Naive B cell (primary cell): ENCODE data around the gene SALL1. TPM values are rescaled to one million over a fixed set of nuclear protein-coding genes. Genes with fewer than 3 reads are reported as not detected.
A peak's percentile ranks its signal among the peaks of the same experiment; 100 is the strongest.

Source experiments
- ATAC-seq, 2 donors: fragments of 150-1000 bp; cut with Tn5 transposase; 2 replicates each; pipeline ENCODE4 v1.10.0; 2021; ENCODE audit warnings: low read depth in 2 of 2, mild to moderate bottlenecking in 2 of 2, moderate library complexity in 2 of 2
- DNase-seq: peaks from one replicate; pipeline ENCODE4 v3.0.0; 2022
- H3K27ac Mint-ChIP-seq, 6 donors: one replicate each; pipeline ENCODE4 v1.8.0; 2020 to 2022; ENCODE audit warnings: mild to moderate bottlenecking in 6 of 6, mixed read lengths in 6 of 6, moderate library complexity in 5 of 6, inconsistent platforms in 2 of 6
- H3K27me3 Mint-ChIP-seq, 3 donors: one replicate each; pipeline ENCODE4 v1.8.0; 2021 to 2022; ENCODE audit warnings: mixed read lengths in 3 of 3, mild to moderate bottlenecking in 1 of 3
- H3K36me3 Mint-ChIP-seq, 2 donors: one replicate each; pipeline ENCODE4 v1.8.0; 2020 to 2022; ENCODE audit warnings: mixed read lengths in 2 of 2, inconsistent platforms in 1 of 2, mild to moderate bottlenecking in 1 of 2
- H3K4me1 Mint-ChIP-seq, 3 donors: one replicate each; pipeline ENCODE4 v1.8.0; 2020 to 2022; ENCODE audit warnings: mixed read lengths in 3 of 3, inconsistent platforms in 1 of 3, mild to moderate bottlenecking in 1 of 3, moderate library complexity in 1 of 3
- H3K4me3 Mint-ChIP-seq, 8 donors: one replicate each; pipeline ENCODE4 v1.8.0; 2020 to 2022; ENCODE audit warnings: mild to moderate bottlenecking in 8 of 8, mixed read lengths in 8 of 8, moderate library complexity in 8 of 8, inconsistent platforms in 2 of 8
- H3K9me3 Mint-ChIP-seq, 7 donors: one replicate each; pipeline ENCODE4 v1.8.0; 2020 to 2022; ENCODE audit warnings: mixed read lengths in 7 of 7, mild to moderate bottlenecking in 5 of 7, inconsistent platforms in 2 of 7, moderate library complexity in 1 of 7
- polyA plus RNA-seq, 6 donors: library from polyadenylated mRNA; unstranded; fragments of 300-500 nt; fragmentation: Illumina TruSeq; gene quantifications; one replicate each; pipeline ENCODE4 v1.2.3, GENCODE V29; 2021; ENCODE audit warnings: low read depth in 6 of 6

SALL1 gene
- polyA plus RNA-seq, 6 donors from 2014 or later, result not detected

DNA sequence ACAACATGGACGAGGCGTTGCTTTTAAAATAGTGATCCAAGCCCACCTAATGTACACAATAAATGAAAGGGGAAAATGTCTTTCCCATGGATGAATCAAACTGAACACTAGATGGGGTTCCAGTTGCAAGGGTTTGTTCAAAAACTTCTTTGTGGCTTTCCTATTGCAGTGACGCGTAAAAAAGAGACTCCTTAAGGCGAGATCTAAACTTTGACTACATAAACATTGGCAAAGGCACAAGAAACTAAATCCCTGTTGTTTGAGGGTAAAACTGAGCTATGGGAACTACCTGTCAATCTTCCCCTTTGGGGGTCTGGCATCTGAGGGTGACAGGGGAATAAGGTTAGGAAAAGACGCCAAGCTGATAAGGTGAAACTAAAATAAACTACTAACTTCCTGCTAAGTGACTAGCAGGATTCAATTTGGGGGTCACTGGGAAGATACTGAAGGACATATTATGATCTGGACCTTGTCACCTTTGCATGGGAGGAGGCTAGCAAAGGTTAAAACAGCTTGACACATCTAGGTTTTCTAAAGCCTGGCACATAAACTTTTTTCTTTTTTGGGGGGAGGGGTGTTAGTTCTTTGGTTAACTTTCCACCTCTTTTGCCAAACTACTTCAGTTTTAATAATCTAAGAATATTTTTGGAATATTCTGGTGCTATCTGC lies 4.7 kb downstream of the SALL1 start:
- ATAC-seq, result no peak
- Mint-ChIP-seq H3K4me1 (peaks cover 0 to 3% (median 0%) of the 10 kb centered on the region in 3 donors), H3K27me3 (peaks cover 28 to 60% (median 44%) of the 10 kb centered on the region in 3 donors), H3K36me3 (no peaks in the 10 kb centered on the region), H3K27ac (no peak overlapping the region), H3K9me3 (no peaks in the 10 kb centered on the region), H3K4me3 (no peak overlapping the region)
- no peak for DNase-seq

DNA sequence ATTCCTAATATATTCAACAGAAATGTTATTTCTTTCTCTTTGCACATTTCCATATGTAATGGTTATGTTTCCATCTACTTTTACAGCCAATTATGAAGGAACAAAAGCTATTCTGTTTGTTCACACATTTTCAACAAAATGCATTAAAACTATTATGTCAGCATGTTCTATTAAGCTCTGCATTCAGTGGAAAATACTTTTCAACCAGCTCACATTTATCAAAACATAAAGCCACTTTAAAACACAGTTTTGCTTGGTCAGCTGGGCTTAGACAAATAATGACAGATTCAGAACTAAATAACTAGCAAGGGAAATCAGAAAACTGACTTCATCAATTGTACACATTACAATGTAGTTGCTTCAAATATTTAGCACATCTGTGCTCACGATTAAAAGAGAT lies 6.9 kb downstream of the SALL1 start:
- no peak overlapping the region for H3K27ac Mint-ChIP-seq
- H3K36me3 Mint-ChIP-seq, result no peaks in the 10 kb centered on the region
- no peaks in the 10 kb centered on the region for H3K4me1 Mint-ChIP-seq
- ATAC-seq, result no peak
- H3K9me3 Mint-ChIP-seq, result peaks cover 0 to 4% (median 0%) of the 10 kb centered on the region in 7 donors
- DNase-seq, result no peak
- H3K4me3 Mint-ChIP-seq, result no peak overlapping the region
- peaks cover 28 to 57% (median 44%) of the 10 kb centered on the region in 3 donors for H3K27me3 Mint-ChIP-seq

- Mint-ChIP-seq H3K4me3 (no peak overlapping the region), H3K27ac (no peak overlapping the region), H3K27me3 (peaks cover 24 to 54% (median 36%) of the 10 kb centered on the region in 3 donors), H3K36me3 (no peaks in the 10 kb centered on the region), H3K4me1 (no peaks in the 10 kb centered on the region), H3K9me3 (peaks cover 0 to 8% (median 0%) of the 10 kb centered on the region in 7 donors)
- DNase-seq (no peak), ATAC-seq (no peak)
These were observed 7.7 kb downstream of the SALL1 start for GRCh38 chr16:51143196-51143977.

- H3K27ac Mint-ChIP-seq, result no peak overlapping the region
- H3K4me1 Mint-ChIP-seq, result no peaks in the 10 kb centered on the region
- peaks cover 14 to 46% (median 30%) of the 10 kb centered on the region in 3 donors for H3K27me3 Mint-ChIP-seq
- H3K36me3 Mint-ChIP-seq, result no peaks in the 10 kb centered on the region
- no peak for DNase-seq
- no peak for ATAC-seq
- no peak overlapping the region for H3K4me3 Mint-ChIP-seq
- peaks cover 0 to 8% (median 0%) of the 10 kb centered on the region in 7 donors for H3K9me3 Mint-ChIP-seq
These were observed 9.5 kb downstream of the SALL1 start for GRCh38 chr16:51141541-51141940.

GRCh38 chr16:51141106-51141505 lies 10.0 kb downstream of the SALL1 start:
- ATAC-seq (no peak), DNase-seq (no peak)
- Mint-ChIP-seq H3K36me3 (no peaks in the 10 kb centered on the region), H3K27me3 (peaks cover 10 to 42% (median 27%) of the 10 kb centered on the region in 3 donors), H3K9me3 (peaks cover 0 to 8% (median 0%) of the 10 kb centered on the region in 7 donors), H3K4me3 (no peak overlapping the region), H3K27ac (no peak overlapping the region), H3K4me1 (no peaks in the 10 kb centered on the region)

GRCh38 chr16:51140112-51140511 lies 11.0 kb downstream of the SALL1 start:
- no peak for DNase-seq
- Mint-ChIP-seq H3K9me3 (peaks cover 0 to 8% (median 3%) of the 10 kb centered on the region in 7 donors), H3K36me3 (no peaks in the 10 kb centered on the region), H3K27me3 (peaks cover 6 to 39% (median 21%) of the 10 kb centered on the region in 3 donors), H3K4me3 (no peak overlapping the region), H3K27ac (no peak overlapping the region), H3K4me1 (no peaks in the 10 kb centered on the region)
- no peak for ATAC-seq

DNA sequence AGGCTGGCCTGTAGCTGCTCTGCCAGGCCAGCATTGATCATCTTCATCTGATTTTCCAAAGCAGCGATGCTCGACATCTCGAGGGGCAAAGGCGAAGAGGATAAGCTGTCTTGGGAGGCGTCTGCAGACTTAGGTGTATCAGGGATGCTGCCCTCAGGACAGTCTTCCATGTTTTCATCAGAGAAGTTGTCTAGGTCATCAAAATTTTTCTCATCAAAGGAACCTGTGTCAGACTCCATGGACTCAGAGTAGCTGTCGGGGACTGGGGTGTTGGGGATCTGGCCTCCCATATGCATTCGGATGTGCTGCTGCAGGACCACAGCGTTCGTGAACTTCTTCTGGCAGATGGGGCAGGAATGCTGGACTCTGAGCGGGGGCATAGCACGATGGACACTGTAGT lies 11.5 kb downstream of the SALL1 start:
- Mint-ChIP-seq H3K4me1 (no peaks in the 10 kb centered on the region), H3K36me3 (no peaks in the 10 kb centered on the region), H3K4me3 (no peak overlapping the region), H3K27me3 (peaks cover 6 to 38% (median 24%) of the 10 kb centered on the region in 3 donors), H3K9me3 (peaks cover 0 to 8% (median 4%) of the 10 kb centered on the region in 7 donors), H3K27ac (no peak overlapping the region)
- no peak for DNase-seq
- ATAC-seq, result no peak

DNA sequence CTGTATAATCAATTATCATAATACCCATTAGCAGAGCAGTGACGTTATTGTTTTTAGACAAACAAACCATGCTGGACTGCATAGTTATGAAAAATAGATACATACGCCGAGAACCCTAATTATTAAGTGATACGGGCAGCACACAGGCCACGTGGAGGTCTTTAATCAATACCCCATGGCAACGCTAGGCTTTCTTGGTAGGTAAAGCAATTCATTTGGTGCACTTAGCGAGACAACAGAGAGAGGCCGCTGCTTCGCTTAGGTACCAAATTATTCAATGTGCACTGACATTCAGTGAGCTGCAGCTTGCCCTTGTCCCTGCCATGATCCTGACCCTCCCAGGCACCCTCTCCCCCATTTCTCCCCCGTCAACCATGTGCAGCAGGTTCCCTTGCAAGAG lies 12.9 kb downstream of the SALL1 start:
- peaks cover 13 to 46% (median 35%) of the 10 kb centered on the region in 3 donors for H3K27me3 Mint-ChIP-seq
- H3K27ac Mint-ChIP-seq, result no peak overlapping the region
- peaks cover 0 to 9% of the 10 kb centered on the region in 2 donors for H3K36me3 Mint-ChIP-seq
- no peak for ATAC-seq
- peaks cover 0 to 2% (median 0%) of the 10 kb centered on the region in 3 donors for H3K4me1 Mint-ChIP-seq
- H3K4me3 Mint-ChIP-seq, result no peak overlapping the region
- peaks cover 0 to 11% (median 5%) of the 10 kb centered on the region in 7 donors for H3K9me3 Mint-ChIP-seq
- no peak for DNase-seq

DNA sequence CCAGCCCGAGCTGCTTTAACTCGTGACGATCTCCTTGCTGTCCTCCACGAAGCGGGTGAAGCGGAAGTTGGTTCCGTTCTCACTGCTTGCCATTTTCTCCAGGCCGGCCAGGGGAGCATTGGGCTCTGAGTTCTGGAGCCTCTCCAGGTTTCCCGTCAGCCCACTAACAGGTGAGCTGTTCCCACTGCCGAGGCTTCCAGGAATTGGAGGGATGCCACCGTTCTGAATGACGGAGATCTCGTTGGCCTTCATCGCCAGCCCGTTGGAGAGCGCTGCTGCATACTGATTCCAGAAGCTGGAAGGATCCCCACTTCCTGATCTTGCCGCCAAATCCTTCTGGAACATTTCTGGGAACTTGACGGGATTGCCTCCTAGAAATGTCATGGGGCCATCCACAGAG lies 14.0 kb downstream of the SALL1 start:
- Mint-ChIP-seq H3K36me3 (peaks cover 0 to 9% of the 10 kb centered on the region in 2 donors), H3K27me3 (peaks cover 17 to 50% (median 30%) of the 10 kb centered on the region in 3 donors), H3K4me3 (no peak overlapping the region), H3K4me1 (peaks cover 0 to 2% (median 0%) of the 10 kb centered on the region in 3 donors), H3K27ac (no peak overlapping the region), H3K9me3 (peaks cover 0 to 11% (median 5%) of the 10 kb centered on the region in 7 donors)
- no peak for DNase-seq
- no peak for ATAC-seq

DNA sequence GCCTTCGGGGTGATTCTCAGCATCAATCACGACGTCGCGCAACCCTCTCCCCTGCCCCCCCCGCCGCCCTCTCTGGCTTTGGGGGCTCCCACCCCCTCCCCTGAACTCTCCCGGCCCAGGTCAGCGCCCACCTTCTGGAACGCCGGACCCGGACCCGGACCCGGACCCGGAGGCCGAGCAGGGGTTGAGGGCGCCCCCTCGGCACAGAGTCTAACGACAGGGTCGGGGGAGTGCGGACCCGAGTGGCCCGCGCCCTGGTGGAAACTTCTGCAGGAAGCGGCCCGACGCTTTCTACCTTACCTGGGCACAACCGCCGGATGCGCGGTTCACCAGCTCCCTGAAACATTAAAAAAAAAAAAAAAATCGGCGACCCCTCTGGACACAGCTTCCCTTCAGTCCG lies 16.2 kb downstream of the SALL1 start:
- Mint-ChIP-seq H3K27ac (no peak overlapping the region), H3K27me3 (peaks cover 23 to 61% (median 30%) of the 10 kb centered on the region in 3 donors)
- no peak for ATAC-seq

DNA sequence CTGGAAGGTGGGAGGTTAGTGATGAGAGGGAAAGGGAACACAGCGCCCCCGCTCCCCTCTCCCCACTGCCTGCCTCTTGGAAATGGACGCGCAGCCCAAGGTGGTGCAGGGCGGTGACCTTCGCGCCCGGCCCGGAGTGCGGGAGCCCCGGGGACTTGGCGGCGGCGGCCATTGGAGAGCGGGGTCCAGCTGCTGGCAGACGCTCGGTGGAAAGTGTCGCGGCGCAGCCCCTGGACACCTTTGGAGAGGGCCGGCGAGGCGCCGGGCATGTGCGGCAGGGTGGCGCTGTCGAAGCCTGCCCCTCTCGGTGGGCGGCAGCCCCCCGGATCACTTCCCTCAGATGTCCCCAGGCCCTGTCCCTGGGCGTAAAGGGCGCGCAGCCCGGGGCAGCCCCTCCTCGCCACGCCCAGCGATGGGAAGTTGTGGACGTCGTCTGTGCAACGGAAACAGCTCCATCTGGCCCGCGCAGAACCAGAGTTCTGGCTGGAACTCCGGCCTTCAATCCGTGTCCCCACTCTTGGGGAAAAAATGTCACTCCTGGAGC lies 16.7 kb downstream of the SALL1 start:
- ATAC-seq (no peak), DNase-seq (no peak)
- no peak overlapping the region for H3K4me3 Mint-ChIP-seq
- H3K4me1 Mint-ChIP-seq, result peaks cover 0 to 2% (median 0%) of the 10 kb centered on the region in 3 donors
- no peak overlapping the region for H3K27ac Mint-ChIP-seq
- H3K36me3 Mint-ChIP-seq, result peaks cover 0 to 9% of the 10 kb centered on the region in 2 donors
- H3K9me3 Mint-ChIP-seq, result peaks cover 0 to 10% (median 5%) of the 10 kb centered on the region in 7 donors
- H3K27me3 Mint-ChIP-seq, result peaks cover 23 to 61% (median 30%) of the 10 kb centered on the region in 3 donors

More for the DNA sequence above, 16.2 kb downstream of the SALL1 start:
- no peak for DNase-seq
- Mint-ChIP-seq H3K9me3 (peaks cover 0 to 11% (median 5%) of the 10 kb centered on the region in 7 donors), H3K4me3 (no peak overlapping the region), H3K4me1 (peaks cover 0 to 2% (median 0%) of the 10 kb centered on the region in 3 donors), H3K36me3 (peaks cover 0 to 9% of the 10 kb centered on the region in 2 donors)

DNA sequence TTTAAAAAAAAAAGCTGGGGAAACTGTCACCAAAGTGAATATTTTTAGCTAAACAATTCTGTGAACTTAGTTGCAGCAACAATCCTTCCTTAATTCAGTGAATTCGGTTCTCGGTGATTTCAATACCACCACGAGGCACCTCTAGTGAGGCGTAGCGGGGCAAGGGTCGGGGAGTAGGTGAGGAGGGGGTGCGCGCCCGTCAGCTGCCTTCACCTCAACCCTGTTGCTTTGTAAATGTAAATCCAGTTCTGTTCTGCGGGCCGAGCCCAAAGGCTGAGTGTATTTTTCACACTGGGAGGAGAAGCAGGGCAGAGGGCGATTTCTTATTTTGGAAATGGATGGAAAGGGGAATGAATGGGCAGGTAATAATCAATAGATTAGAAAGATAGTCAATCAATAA lies 17.4 kb downstream of the SALL1 start:
- no peak for ATAC-seq

GRCh38 chr16:51133183-51133582 lies 17.9 kb downstream of the SALL1 start:
- Mint-ChIP-seq H3K9me3 (peaks cover 0 to 10% (median 3%) of the 10 kb centered on the region in 7 donors), H3K27me3 (peaks cover 23 to 53% (median 30%) of the 10 kb centered on the region in 3 donors), H3K36me3 (peaks cover 0 to 9% of the 10 kb centered on the region in 2 donors), H3K27ac (no peak overlapping the region), H3K4me1 (peaks cover 0 to 2% (median 0%) of the 10 kb centered on the region in 3 donors), H3K4me3 (no peak overlapping the region)
- DNase-seq (no peak), ATAC-seq (no peak)

More for the DNA sequence above, 17.4 kb downstream of the SALL1 start:
- peaks cover 23 to 58% (median 30%) of the 10 kb centered on the region in 3 donors for H3K27me3 Mint-ChIP-seq
- peaks cover 0 to 9% of the 10 kb centered on the region in 2 donors for H3K36me3 Mint-ChIP-seq
- no peak for DNase-seq
- peaks cover 0 to 10% (median 4%) of the 10 kb centered on the region in 7 donors for H3K9me3 Mint-ChIP-seq
- peaks cover 0 to 2% (median 0%) of the 10 kb centered on the region in 3 donors for H3K4me1 Mint-ChIP-seq
- peak overlapping the region in 2 of 6 donors; percentile 19 to 86 for H3K27ac Mint-ChIP-seq
- H3K4me3 Mint-ChIP-seq, result no peak overlapping the region
